HG02840 (cell line): ENCODE measurements around the gene PTPN6.

Experiments used
- ATAC-seq: cut with Tn5 transposase; IDR thresholded peaks from one replicate; pipeline ENCODE4 v1.9.1; 2021; ENCODE audit warnings: mild to moderate bottlenecking, moderate library complexity, moderate number of reproducible peaks; ENCODE audit not compliant: unreplicated experiment, low FRiP score

The PTPN6 gene

GRCh38 chr12:6921996-6922946 is 28.9 kb upstream of the PTPN6 start:
- no peak for ATAC-seq

DNA sequence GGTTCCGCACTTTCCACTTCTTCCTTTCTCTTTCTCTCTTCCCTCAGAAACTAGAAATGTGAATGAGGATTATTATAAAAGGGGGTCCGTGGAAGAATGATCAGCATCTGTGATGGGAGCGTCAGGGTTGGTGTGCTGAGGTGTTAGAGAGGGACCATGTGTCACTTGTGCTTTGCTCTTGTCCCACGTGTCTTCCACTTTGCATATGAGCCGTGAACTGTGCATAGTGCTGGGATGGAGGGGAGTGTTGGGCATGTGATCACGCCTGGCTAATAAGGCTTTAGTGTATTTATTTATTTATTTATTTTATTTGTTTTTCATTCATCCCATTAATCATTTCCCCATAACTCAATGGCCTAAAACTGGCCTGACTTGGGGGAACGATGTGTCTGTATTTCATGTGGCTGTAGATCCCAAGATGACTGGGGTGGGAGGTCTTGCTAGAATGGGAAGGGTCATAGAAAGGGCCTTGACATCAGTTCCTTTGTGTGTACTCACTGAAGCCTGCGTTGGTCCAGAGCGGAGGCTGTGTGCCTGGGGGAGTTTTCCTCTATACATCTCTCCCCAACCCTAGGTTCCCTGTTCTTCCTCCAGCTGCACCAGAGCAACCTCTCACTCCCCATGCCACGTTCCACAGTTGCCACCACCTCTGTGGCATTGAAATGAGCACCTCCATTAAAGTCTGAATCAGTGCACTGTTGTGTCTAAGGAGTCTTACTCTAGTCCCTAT is 28.0 kb upstream of the PTPN6 start:
- ATAC-seq = no peak

DNA sequence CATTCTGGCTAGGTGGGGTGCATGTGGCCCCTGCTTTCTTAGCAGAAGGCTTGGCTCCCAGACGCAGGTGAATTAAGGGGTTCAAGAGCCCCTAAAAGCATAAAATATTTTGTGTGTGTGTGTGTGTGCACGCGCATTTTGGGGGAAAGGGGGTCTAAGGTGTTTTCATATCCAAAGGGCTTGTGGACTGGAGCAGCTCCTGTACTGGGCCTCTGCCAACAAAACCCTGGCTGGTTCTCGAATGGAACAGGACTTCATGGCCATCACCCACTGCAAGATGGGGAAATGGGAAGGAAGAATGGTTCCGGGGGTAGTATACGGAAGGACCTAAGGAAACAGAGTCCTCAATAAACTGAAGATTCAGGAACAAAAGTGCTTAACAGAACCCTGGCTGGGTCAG is 27.3 kb upstream of the PTPN6 start:
- ATAC-seq = no peak

GRCh38 chr12:6925239-6925539 is 26.0 kb upstream of the PTPN6 start:
- no peak for ATAC-seq

DNA sequence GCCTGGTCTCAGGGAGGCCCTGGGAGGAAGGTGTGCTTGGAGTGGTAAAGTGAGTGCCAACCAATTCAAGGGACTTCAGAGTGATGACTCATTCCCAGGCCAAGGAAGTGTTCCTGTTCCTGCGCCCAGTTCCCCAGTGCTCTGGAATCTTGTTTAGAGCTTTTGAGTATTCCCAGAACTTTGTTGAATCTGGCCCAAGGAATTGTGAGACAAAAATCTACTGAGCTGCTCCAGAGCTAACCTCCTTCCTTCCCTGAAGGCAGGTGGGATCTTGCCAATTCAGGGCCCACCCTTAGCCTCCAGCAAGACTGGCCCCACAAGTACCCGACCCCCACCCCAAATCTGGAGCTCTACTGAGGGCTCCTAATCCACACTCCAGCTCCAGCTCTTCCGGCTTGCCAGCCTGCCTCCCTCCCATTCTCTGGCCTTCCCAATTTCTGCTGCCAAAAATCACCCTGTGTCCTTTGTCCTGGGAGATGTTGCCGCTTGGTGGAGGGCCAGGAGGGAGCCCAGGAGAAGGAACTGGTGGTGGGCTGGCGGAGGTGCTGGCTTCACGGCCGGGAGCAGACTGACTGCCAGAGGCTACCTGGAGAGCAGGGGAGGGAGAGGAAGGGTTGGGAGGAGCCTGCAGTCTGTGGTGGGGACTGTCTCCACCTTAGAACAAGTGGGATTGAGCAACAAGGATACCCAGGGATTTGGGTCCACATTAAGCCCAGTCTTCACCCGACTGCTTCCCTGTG is 25.4 kb upstream of the PTPN6 start:
- ATAC-seq = no peak

GRCh38 chr12:6927379-6928021 is 23.7 kb upstream of the PTPN6 start, which contains the start of gene ATN1:
ATN1 (plus strand) TSS chr12:6927959; CDS start chr12:6934002, 6,043 bp downstream.
- ATAC-seq = no peak

DNA sequence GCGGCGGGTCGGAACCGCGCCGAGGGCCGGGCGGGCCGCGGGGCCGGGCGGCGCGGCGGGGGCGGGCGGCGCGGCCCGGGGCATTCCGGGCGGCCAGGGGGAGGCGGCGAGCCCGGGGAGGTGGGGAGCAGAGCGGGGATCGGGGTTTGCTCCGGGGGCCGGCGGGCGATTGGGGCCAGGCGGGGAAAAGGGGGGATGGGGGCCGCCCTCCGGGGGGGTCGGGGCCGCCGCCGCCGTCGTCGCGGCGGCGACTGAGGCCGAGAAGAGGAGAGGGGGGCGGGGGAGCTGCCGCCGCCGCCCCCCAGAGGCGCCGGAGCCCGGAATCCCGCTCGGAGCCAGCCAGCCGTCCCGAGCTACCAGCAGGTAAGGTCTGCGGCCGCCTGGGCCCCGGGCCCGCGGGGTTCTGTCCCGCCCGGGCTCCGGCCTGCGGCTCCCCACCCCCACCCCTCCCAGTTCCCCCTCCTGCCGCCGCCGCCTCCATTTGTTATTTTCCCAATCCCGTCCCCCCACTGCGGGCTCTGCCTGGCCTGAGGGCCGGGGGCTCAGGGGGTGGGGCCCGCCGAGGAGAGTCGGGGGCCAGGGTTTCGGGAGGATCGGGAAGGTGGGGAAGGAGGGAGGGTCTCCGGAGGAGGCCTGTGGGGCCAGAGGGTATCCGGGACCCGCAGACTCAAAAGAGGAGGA is 23.0 kb upstream of the PTPN6 start:
- no peak for ATAC-seq

DNA sequence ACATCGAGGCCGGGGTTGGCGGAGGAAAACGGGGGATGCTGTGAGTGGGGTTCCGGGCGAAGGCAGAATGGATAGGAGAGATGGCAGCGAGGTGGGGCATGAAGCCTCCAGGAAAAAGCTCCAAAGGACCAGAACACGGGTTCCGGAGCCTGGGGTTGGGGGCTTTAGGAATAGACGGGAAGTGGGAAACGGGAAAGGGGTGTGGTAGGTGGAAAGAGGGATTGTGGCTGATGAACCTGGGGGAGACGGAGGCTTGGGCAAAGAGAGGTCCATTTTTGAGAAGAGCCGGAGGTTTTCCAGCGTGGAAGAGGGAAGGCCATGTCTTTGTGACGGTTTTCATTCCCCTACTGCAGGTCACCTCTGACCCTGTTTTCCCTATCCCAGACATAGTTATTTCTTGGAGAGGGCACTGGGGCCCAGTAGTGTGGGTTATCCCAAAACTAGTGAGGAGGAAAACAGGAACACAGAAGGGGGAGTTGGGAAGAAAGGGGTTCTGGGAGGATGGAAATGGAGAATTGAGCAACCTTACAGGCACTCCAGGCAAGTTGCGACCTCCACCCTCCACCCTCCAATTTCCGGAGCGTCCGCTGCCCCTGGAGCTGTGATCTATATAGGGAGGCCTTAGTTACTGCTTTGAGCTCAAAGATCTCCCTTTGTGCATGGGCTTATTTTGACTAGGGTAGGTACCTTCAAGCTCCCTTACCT is 22.3 kb upstream of the PTPN6 start:
- ATAC-seq = no peak

DNA sequence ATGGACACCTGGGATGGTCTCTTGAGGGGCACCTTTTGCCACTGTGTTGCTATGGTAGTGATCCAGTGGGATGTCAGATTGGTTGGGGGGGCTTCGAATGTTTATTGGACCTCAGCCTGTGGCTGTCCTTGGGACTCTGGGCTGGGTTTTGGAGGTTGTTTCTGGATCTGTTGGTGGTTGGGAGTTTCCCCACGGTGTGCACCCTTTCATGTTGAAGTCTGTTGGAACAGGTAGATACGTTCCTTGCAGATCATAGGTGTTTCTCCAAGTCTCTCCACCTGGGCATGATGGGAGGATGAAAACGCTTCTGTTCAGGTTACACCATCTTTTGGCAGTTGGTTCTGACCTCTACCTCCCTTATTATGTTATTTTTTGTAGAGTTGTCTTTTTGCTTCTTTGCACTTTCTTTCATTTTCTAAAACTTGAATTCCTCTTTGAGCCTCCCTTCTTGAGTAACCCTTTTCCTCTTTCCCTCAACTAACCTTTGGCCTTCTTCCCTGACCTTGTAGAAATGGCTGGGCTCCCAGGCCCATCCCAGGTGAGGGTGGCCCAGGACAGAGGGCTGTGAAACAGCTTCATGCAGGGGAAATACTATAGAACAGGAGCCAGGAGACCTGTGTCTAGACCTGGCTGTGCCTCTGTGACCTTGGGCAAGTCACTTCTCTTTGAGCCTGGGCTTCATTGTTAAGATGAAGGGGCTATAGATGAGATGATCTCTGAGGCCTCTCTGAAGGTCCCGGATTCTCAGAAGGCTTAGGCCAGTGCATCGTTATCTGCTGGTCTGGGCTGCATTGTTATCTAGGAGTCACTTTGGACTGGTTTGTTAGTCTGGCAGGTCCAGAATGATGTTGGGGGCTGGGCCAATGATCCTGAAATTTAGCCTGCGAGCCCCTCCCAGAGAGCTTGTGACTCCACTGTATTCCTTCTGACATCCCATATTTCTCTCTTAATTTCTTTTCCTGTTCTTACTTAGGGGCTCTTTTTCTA is 21.4 kb upstream of the PTPN6 start:
- no peak for ATAC-seq

DNA sequence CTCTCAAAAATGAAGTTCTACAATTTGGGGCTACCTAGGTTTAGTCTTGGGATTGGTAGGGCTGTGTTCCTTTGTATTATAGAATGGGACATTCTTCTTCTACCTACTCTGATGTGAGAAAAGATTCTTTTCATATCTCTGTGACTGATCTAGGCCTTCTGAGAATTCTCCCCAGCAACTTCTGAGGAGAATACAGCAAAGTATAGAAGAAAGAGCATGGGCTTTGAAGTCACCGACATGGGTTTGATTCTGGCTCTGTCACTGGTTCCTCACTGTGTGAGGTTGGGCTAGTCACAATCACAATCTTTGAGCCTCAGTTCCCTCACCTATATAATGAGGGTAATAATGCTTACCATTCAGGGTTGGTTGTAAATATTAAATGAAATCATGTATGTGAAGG is 18.4 kb upstream of the PTPN6 start:
- no peak for ATAC-seq

DNA sequence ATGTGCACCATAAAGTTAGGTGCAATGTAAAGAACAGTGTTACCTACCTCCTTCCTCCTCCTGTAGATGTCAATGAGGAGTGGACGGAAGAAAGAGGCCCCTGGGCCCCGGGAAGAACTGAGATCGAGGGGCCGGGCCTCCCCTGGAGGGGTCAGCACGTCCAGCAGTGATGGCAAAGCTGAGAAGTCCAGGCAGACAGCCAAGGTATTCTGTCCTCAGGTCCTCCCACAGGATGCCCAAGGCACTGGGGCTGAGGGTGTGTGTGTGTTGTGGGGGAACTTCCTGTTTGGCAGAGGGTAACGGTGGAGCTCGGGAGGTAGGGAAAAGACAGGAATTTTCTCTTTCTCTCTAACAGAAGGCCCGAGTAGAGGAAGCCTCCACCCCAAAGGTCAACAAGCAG is 17.0 kb upstream of the PTPN6 start:
- no peak for ATAC-seq

GRCh38 chr12:6935371-6936193 is 15.6 kb upstream of the PTPN6 start:
- ATAC-seq = no peak

GRCh38 chr12:6936194-6936635 is 14.9 kb upstream of the PTPN6 start:
- ATAC-seq = no peak

- no peak for ATAC-seq
These were observed 14.3 kb upstream of the PTPN6 start for GRCh38 chr12:6936636-6937480.

DNA sequence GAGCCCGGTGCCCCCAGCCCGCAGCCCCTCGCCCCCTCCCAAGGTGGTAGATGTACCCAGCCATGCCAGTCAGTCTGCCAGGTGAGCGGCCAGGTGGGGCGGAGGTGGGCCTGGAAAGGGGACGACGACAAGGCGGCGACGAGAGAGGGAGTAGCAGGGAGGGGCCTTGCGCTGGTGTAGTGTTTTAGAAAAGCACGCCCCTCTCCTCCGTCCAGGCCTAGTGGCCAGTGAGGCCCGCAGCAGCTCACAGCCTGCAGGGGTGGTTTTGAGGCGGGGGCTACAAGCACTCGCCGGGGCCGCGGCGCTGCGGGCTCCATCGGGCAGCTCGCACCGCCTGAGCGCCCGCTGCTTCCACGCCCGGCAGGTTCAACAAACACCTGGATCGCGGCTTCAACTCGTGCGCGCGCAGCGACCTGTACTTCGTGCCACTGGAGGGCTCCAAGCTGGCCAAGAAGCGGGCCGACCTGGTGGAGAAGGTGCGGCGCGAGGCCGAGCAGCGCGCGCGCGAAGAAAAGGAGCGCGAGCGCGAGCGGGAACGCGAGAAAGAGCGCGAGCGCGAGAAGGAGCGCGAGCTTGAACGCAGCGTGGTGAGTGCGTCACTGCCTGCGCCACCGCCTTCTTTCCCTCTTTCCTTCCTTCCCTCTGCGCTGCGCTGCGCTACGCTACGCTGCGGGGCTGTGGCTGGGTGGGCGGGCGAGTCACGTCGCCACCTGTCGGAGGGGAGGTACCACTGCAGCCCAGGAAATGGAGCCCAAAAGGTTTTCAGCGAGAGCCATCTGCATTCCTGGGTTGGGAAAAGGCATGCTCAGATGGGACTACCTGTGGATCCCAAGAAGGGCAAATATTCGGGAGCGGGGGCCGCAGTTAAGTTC is 13.4 kb upstream of the PTPN6 start:
- ATAC-seq = peak; percentile 85
